ENCODE measurements around the gene AUTS2. TPM values are rescaled to one million over a fixed set of nuclear protein-coding genes. Genes with fewer than 3 reads are reported as not detected.

Gene AUTS2
- total RNA-seq, 1 experiment from 2014 or later, result 256 TPM

DNA sequence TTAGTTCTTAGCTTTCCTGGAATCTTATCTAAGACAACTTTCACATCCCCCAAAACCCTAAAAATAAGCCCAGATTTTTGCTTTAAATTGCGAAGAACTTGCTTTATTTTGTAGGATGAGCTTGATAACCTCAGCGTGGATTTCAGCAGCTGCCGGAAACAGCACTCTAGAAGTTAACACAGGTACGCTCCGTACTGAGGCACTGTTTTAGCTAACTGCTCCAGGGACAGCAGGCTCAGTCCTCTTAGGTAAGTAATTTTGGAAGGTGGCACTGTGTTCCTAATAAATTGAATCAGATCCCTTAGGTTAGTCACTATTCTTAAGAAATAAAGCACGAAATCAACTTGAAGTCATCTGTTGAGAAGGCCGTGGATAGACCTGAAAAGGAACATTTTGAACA lies 2.2 kb upstream of the AUTS2 start:
- Histone ChIP-seq H4K5ac (ENCODE audit: insufficient read length, low read depth, low read length) (no peak overlapping the region), H2BK5ac (ENCODE audit: insufficient read length, low read length) (no peak overlapping the region), H2AFZ (ENCODE audit: low read length) (no peak overlapping the region), H3K18ac (ENCODE audit: insufficient read length, low read depth, low read length) (no peak overlapping the region), H3T11ph (ENCODE audit: low read length) (no peak overlapping the region), H2BK20ac (ENCODE audit: low read depth, low read length, poor library complexity, severe bottlenecking) (no peak overlapping the region), H2BK12ac (ENCODE audit: insufficient read length, low read depth, low read length) (no peak overlapping the region), H3K27ac (ENCODE audit: insufficient read length, low read depth, low read length) (no peak overlapping the region), H3K56ac (ENCODE audit: insufficient read length, low read depth, low read length) (no peak overlapping the region), H2AK5ac (ENCODE audit: insufficient read length, low read length) (no peak overlapping the region), H4K20me1 (ENCODE audit: control insufficient read depth, insufficient read depth, insufficient read length) (no peaks in the 10 kb centered on the region), H3K79me1 (ENCODE audit: insufficient read depth, low read depth, low read length, poor library complexity, severe bottlenecking) (no peaks in the 10 kb centered on the region), H3K27me3 (ENCODE audit: insufficient read depth, low read length) (peaks cover 28% of the 10 kb centered on the region), H3K14ac (ENCODE audit: insufficient read depth, low read length) (no peak overlapping the region), H2BK15ac (ENCODE audit: low read depth, low read length) (no peak overlapping the region), H3K23ac (ENCODE audit: insufficient read length, low read depth, low read length) (no peak overlapping the region), H3K4ac (ENCODE audit: low read depth, low read length) (no peak overlapping the region), H3K79me2 (ENCODE audit: insufficient read depth, low read length) (no peaks in the 10 kb centered on the region), H3K9me3 (ENCODE audit: control insufficient read depth, low read depth, low read length) (no peaks in the 10 kb centered on the region), H3K4me1 (ENCODE audit: insufficient read depth, low read length) (no peaks in the 10 kb centered on the region; the same call in 1 of the 2 replicates), H3K9ac (ENCODE audit: extremely low read depth, insufficient read length, low read length) (no peak overlapping the region), H3K23me2 (ENCODE audit: insufficient read length, low read depth, low read length, poor library complexity, severe bottlenecking) (peaks cover 14% of the 10 kb centered on the region), H2BK120ac (ENCODE audit: low read depth, low read length, poor library complexity, severe bottlenecking) (no peak overlapping the region), H4K8ac (replicated peaks; ENCODE audit: insufficient read length, low read depth, low read length) (no peak overlapping the region), H4K91ac (ENCODE audit: insufficient read length, low read depth, low read length) (no peak overlapping the region), H3K4me2 (ENCODE audit: insufficient read depth, insufficient read length, low read length) (no peak overlapping the region)
- Mint-ChIP-seq H3K9me3 (no peaks in the 10 kb centered on the region; a peak in 2 of 5 replicates), H3K4me3 (0 out of 5 replicates have a peak overlapping the region, but pooled peaks of 1 of the 2 experiments have one; percentile 82), H3K4me1 (peaks cover 4 to 11% of the 10 kb centered on the region in 2 experiments), H3K27ac (no peak overlapping the region), H3K27me3 (ENCODE audit: low read depth) (peaks cover 67% of the 10 kb centered on the region), H3K36me3 (ENCODE audit: insufficient read depth in 1 of 3, low read depth in 3 of 3) (no peaks in the 10 kb centered on the region)
- WGBS (ENCODE audit: extremely low coverage, insufficient read length, low lambda C conversion rate), result no CpG with 5 or more reads among the region's 7 CpGs
- TF ChIP-seq, protein P1, sequence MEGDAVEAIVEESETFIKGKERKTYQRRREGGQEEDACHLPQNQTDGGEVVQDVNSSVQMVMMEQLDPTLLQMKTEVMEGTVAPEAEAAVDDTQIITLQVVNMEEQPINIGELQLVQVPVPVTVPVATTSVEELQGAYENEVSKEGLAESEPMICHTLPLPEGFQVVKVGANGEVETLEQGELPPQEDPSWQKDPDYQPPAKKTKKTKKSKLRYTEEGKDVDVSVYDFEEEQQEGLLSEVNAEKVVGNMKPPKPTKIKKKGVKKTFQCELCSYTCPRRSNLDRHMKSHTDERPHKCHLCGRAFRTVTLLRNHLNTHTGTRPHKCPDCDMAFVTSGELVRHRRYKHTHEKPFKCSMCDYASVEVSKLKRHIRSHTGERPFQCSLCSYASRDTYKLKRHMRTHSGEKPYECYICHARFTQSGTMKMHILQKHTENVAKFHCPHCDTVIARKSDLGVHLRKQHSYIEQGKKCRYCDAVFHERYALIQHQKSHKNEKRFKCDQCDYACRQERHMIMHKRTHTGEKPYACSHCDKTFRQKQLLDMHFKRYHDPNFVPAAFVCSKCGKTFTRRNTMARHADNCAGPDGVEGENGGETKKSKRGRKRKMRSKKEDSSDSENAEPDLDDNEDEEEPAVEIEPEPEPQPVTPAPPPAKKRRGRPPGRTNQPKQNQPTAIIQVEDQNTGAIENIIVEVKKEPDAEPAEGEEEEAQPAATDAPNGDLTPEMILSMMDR (conservative IDR thresholded peaks at IDR 0.05), result no peak
- no peak for DNase-seq

All from H9 (cell line).